GM20000 (cell line): ENCODE measurements around the gene PRKAG2.

ENCODE experiments used
- DNase-seq: peaks from one replicate; pipeline ENCODE4 v3.0.0; 2012; ENCODE audit warnings: low spot score
- TF ChIP-seq, protein P1 (sequence below): IDR thresholded peaks from 2 replicates; pipeline ENCODE4 v1.5.1; 2012; ENCODE audit warnings: mild to moderate bottlenecking, control low read depth; ENCODE audit errors: extremely low read depth, missing control alignments

Gene PRKAG2

DNA sequence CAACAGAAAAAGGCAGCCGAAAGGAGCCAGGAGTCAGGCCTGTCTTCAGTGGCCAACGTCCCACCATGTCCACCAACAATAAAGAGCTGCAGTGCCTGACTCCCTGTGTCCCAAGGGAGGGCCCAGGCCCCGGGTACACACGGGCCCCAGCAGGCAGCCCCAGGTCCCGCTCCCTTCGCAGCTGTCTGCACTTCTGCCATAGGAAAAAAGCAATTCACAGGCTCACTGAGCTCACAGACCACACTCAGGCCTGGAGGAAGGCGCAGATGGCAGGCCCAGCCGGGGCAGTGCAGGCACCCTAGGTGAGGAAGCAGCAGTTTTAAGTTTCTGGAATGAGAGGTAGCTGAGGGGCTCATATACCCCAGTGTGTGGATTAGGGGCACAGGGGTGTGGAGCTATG is 100.5 kb downstream of the PRKAG2 start:
- TF ChIP-seq, protein P1, sequence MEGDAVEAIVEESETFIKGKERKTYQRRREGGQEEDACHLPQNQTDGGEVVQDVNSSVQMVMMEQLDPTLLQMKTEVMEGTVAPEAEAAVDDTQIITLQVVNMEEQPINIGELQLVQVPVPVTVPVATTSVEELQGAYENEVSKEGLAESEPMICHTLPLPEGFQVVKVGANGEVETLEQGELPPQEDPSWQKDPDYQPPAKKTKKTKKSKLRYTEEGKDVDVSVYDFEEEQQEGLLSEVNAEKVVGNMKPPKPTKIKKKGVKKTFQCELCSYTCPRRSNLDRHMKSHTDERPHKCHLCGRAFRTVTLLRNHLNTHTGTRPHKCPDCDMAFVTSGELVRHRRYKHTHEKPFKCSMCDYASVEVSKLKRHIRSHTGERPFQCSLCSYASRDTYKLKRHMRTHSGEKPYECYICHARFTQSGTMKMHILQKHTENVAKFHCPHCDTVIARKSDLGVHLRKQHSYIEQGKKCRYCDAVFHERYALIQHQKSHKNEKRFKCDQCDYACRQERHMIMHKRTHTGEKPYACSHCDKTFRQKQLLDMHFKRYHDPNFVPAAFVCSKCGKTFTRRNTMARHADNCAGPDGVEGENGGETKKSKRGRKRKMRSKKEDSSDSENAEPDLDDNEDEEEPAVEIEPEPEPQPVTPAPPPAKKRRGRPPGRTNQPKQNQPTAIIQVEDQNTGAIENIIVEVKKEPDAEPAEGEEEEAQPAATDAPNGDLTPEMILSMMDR: no peak
- no peak for DNase-seq

DNA sequence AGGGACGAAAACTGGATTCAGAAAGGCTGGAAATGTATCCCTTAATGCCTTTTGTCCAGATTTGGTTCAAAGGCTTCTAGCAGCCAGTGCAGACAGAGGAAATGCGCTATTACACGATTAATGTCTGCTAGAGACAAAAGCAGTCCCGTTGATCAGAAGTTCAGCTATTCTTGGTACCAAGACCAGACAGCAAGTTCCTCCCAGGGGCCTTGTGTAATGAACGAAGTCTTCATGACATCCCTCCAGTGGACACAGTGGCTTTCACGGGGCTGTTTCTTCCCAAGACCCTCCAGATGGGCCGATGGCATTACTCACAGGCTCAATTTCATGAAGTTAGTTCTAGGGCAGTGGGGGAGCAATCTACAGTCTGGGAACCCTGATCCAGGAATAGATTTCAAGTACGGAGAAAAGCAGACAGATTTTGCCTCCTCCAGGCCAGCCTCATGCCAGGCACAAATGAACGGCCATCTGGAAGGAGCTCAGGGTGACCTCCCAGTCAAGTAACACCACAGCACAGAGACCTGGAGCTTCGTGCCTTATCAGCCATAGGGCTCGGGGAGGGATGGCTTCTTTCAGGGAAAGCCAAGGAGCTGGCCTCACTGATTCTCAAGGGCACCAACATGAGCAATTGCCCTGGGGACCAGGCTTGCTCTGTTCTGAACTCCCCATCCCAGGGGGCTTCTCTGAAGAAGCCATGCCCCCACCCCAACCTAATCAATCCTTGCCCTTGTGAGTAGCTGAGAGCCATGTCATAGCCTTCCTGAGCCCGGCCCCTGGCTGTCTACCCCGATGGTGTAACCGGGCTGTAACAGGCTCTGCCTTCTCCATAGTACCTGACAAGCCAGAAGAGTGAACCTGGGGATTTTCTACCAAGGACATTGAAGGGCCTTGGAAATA is 101.1 kb downstream of the PRKAG2 start:
- TF ChIP-seq, protein P1: no peak
- no peak for DNase-seq

DNA sequence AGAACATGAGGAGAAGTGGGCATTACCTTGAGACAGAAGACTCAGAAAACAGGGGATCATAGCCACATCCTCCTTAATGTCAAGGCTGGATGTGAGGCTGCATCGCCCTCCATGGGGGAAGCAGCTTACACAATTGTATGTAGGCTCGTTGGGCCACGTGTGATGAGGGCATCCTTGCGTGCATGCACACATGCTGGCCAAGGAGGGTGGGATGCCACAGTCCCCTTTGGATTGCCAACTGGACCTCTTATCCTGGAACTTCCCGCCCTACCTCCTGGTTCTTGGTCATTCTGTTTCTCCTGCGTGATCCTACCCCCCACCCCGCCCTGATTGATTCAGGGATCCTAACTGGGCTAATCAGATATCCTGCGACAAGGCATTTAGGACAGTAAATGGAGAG is 102.0 kb downstream of the PRKAG2 start:
- TF ChIP-seq, protein P1: no peak
- no peak for DNase-seq

DNA sequence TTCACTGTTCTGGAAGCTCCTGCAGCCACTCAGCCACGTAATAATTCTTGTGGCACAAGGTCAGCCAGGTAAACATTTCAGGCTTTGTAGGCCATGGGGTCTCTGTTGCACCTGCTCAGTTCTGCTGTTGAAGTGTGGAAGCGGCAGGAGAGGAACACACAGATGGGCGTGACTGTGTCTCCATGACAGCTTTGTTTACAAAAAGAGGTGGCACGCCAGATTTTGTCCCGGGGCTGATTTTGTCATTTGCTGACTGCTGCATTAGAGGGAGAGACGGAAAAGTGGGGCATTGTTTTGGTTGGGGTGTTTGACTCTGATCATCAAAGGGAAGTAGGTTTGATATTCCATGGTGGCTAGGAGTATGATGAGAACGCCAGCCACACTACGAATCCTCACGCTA is 103.1 kb downstream of the PRKAG2 start:
- TF ChIP-seq, protein P1: no peak
- no peak for DNase-seq

DNA sequence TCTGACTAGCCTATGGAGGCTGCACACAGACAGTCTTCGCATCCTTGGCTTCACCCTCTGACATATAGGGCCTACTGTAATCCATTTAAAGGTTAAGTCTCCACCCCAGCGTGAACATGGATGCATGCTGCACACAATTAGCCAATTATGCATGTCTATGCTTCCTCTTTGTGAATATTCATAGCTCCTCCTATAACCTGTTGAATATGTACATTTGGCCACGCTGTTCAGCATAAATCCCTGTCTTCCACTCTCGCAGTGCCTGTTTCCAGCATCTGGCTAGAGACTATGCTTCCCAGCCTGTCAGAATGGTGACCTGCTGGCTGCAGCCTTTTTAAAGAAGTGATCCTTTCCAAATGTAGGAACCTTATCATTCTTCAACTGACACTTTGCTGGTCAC is 106.7 kb downstream of the PRKAG2 start:
- TF ChIP-seq, protein P1: no peak
- no peak for DNase-seq

DNA sequence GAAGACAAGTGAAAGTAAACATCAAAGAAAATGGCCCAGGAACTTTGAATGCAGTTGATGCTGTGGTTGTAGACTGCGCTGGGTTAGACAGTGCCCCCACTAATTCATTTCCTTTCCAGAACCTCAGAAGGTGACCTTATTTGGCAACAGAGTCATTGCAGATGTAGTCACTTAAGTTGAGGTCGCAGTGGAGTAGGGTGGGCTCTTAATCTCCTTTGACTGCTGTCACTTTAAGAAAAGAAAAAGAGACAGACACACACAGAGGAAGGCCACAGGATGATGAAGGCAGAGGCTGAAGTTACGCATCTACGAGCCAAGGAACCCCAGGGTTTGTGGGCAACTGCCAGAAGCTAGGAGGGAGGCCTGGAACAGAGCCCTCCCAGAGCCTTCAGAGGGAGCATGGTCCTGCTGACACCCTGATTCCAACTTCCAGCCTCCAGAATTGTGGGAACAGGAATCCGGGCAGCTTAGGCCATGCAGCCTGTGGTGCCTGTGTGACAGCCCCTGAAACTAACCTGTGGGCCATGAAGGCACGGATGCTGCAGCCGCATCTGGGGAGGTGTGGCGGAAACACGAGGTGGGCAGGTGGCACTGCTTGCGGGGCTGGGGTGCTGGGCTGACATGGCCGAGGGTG is 107.6 kb downstream of the PRKAG2 start:
- TF ChIP-seq, protein P1: no peak
- peak; percentile 50 for DNase-seq

DNA sequence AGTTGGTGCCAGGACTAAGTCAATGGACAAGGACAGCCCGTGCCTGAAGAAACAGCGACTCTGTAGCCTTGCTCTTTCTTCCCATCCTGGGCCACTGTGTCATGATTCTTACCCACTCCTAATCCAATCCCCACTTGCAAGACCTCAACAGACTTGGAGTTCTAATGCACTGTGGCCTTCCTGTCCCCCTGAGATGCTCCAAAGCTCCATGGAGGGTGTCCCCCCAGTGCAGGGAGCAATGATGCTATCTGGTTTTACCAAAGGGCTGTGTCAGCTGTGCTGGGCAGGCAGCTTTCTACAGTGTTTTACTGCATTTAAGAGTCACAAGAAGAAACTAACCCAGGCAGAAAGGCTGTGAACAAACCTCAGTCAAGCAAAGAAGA is 108.1 kb downstream of the PRKAG2 start:
- DNase-seq: no peak
- TF ChIP-seq, protein P1: no peak
